ENCODE measurements around the gene APOBEC4.
"Not testable (repeated sequence)": the region's sequence is repeated elsewhere in the genome, so short reads cannot be mapped to it uniquely, and the experiment has no call there.

DNA sequence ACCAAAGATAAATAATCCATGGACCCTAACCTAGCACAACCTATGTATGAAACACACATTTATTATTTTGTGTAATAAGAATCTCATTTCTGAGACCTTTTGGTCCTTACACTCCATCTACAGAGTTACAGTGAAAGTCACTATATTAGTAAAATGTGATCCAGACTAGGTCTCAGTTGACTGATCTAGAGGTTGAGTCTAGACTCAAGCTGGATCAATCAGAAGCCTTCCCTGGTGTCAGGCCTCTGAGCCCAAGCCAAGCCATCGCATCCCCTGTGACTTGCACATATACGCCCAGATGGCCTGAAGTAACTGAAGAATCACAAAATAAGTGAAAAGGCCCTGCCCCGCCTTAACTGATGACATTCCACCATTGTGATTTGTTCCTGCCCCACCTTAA is 40.1 kb downstream of the APOBEC4 start:
- TF ChIP-seq POLR2A (IDR thresholded peaks at IDR 0.05), result not testable (repeated sequence)
- TF ChIP-seq, protein P1, sequence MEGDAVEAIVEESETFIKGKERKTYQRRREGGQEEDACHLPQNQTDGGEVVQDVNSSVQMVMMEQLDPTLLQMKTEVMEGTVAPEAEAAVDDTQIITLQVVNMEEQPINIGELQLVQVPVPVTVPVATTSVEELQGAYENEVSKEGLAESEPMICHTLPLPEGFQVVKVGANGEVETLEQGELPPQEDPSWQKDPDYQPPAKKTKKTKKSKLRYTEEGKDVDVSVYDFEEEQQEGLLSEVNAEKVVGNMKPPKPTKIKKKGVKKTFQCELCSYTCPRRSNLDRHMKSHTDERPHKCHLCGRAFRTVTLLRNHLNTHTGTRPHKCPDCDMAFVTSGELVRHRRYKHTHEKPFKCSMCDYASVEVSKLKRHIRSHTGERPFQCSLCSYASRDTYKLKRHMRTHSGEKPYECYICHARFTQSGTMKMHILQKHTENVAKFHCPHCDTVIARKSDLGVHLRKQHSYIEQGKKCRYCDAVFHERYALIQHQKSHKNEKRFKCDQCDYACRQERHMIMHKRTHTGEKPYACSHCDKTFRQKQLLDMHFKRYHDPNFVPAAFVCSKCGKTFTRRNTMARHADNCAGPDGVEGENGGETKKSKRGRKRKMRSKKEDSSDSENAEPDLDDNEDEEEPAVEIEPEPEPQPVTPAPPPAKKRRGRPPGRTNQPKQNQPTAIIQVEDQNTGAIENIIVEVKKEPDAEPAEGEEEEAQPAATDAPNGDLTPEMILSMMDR (IDR thresholded peaks at IDR 0.05), result not testable (repeated sequence)
